Embryonic facial prominence (tissue), 1 donor: Measurements from ENCODE around the gene SPRTN.

Source experiments
- DNase-seq: peaks from one replicate; pipeline ENCODE4 v3.0.0-alpha.2; 2016; ENCODE audit errors: extremely low spot score

The SPRTN gene

DNA sequence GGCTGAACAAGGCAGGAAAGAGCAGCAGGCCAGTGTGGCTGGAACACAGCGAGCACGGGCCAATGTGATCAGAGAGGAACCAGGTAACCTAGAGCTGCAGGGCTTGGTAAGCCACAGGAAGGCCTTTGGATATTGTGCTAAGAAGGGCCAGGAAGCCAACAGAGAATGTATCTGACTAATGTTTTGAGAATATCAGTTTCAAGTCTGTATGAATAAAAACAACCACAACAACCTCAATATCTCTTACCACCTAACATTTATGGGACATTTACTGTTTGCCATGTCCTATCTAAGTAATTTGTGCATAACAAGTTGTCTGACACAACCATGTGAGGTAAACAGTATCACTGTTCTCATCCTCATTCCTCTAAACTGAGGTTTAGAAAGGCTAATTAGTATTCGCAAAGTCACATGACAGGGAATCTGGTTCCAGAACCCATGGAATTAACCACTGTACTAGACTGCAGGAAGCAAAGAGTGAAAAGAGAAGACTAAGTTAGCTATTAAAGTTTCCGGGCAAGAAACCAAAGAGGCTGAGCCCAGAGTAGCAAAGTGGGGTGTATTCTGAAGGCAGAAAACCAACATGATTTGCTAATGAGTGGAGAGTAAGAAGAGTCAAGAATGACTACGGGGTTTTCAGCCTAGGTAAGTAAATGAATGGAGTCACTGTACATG lies 38.9 kb downstream of the SPRTN start:
- DNase-seq = no peak

GRCh38 chr1:231381729-231382128 lies 43.6 kb downstream of the SPRTN start:
- DNase-seq = no peak

GRCh38 chr1:231382426-231382825 lies 44.3 kb downstream of the SPRTN start:
- no peak for DNase-seq

- no peak for DNase-seq
Measured at GRCh38 chr1:231383159-231383860, 45.2 kb downstream of the SPRTN start.

- no peak for DNase-seq
Measured at GRCh38 chr1:231384696-231385415, 46.8 kb downstream of the SPRTN start.

GRCh38 chr1:231385416-231385748 lies 47.3 kb downstream of the SPRTN start:
- DNase-seq = no peak

DNA sequence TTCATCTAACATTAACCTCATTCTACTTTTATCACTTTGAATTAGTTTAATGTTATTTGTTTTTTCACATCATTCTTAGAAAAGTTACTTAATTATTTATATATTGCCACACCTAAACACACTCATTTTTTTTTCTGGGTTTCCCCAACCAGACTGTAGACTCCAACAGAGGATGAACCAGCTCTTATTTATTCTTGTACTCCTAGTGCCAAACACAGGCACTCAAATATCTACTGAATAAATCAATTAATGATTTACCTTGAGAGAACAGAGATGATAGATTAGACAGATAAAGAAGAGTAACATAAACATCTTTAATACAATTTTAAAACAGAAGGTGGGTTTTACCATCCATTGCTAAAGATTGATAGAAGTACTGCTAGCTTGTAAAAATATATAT lies 48.4 kb downstream of the SPRTN start:
- DNase-seq = no peak

DNA sequence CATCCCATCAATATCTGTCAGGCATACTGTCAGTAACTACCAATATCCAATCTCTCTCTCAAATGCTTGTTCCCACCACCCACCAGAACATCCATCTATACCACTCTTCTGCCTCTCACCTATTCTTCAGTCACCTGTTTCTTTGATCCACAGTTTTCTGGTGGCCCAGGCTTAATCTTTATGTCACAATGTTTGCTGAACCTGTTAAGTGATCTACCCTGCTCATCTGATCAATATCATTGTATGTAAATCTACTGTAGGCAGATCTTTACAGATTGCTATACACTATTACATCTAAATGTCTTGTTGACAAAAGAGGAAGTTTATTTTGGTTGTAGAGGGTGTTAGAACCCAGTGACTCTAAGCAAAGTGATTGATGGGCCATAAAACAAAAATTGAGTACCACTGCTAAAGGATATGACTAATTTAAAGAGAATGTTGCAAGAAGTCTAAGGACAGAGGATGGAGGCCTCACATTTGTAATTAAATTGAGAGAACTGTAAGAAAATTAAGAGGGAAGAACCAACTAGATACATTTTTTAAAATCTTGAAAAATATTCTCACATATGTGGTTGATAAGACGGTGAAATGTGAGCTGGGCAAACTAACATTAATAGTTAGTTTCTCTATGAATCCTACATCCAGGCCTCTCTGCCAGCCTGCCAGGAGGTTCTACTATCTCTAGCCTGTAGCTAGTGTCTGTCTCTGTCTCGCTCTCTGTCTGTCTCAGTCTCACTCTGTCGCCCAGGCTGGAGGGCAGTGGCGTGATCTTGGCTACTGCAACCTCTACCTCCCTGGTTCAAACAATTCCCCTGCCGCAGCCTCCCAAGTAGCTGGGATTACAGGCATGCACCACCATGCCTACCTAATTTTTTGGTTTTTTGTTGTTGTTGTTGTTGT lies 49.9 kb downstream of the SPRTN start:
- no peak for DNase-seq

DNA sequence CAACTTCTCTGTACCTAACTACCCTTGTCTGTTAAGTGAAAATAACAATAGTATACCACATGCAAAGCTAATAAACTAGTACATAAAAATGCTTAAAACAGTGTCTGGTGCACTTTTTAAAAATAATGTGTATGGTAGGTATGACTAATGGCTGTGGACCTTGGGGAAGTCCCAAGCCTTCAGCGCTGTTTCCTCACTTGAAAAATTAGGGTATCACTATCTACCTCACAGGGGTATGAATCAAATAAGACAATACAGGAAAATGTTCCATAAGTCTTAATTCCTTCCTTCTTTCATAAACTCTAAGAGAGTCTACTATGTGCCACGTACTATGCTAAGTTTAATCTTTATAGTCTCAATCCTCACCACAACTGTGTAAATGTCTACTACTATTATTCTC lies 52.0 kb downstream of the SPRTN start:
- DNase-seq = no peak

DNA sequence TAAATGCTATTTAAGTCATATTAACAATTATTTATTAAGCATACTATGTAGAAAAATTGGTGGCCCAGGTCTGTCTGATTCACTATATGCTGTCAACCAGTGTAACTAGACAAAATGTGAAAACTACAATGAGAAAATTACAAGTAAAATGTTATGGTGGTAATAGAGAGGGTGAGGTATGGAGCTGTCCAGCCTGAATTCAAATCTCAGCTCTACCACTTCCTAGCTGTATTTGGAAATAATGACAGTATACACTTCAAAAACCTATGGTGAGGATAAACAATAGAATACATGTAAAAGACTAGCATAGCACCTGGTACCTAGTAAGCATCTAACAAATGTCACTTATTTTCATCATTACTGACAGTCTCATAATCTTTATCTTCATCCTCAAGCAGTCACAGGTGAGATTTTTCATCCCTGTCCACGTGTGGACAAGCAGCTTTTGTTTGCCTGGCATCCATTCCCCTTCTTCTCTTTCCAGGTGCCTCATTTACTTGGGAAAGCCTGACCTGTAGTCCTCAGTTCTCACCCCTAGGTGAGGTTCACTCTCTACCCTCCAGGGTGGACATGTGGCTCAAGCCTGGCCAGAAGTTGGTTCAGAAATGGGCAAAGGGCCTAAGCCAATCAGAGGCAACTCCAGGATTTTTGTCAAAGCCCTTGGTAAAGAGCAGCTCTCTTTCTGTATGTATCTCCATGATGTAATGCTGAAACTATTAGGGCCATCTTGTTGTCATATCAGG lies 54.5 kb downstream of the SPRTN start:
- DNase-seq = no peak

GRCh38 chr1:231393668-231394067 lies 55.6 kb downstream of the SPRTN start:
- no peak for DNase-seq

DNA sequence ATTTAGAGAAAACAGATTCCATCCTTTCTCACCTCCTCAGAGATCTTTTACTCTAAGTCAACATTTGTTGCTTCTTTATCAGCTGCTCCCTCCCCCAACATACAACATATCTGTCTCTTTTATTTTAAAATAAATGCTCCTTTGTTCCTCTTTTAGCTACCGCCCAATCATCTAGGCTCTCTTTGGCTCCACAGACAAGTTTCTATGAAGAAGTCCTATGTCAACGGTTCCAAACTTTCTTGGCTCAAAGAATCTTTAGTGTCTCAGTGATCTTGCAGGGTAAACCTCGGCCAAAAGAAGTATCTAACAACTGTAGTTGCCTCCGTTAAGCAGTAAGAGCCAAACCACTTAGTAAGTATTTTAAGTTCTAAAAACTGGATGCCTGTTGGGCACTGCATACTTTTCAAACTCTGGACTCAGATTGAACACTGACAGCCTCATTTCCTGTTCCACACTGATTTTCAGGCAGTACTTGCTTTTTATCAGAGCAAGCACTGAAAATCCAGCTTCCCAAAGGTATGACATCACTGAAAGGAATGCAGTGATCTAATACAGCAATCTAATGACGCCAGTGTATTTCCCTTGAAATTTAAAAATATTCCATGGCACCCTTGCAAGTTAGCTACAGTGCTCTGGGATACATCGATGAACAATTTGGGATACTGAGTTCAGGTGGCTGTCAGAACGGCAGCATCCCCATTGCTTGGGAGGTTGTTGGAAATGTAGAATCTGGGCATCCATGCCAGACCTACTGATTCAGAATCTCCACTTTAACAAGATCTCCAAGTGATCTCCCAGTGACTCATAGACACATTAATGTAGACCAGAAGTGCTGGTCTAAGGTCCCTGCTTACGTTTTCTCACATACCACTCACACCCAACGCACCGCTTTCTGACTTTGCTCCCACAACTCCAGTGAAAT lies 57.2 kb downstream of the SPRTN start:
- DNase-seq = peak; percentile 36

DNA sequence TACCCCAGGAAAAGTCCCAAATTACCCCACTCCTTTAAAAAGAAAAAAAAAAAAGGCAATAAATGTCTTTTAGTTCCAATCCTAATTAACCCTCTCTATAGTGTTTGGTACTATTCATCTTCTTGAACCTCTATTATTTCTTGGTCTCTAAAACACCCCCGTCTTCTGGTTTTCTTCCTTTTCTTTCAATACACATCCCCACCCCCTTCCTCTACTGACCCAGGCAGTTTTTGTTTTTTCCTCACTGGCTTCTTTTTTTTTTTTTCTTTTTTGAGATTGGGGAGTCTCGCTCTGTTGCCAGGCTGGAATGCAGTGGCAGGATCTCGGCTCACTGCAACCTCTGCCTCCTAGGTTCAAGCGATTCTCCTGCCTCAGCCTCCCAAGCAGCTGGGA lies 57.9 kb downstream of the SPRTN start:
- no peak for DNase-seq

DNA sequence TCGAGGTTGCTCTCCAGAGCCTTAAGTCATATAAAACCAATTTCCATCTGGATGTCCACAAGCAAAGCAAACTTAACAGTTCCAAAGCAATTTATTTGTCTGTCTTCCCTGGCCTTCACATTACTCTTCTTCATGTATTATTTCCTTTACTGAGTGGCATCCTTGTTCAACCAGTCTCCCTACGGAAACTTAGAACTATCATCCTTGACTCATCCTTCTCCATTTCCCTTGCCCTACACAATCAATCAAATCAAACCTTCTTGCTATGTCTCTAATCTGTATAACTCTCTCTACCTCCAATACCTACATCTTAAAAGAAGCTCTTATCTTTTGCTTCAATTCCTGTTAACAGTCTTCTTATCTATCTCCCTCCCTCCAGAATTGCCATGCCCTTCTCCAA lies 58.5 kb downstream of the SPRTN start:
- no peak for DNase-seq

DNA sequence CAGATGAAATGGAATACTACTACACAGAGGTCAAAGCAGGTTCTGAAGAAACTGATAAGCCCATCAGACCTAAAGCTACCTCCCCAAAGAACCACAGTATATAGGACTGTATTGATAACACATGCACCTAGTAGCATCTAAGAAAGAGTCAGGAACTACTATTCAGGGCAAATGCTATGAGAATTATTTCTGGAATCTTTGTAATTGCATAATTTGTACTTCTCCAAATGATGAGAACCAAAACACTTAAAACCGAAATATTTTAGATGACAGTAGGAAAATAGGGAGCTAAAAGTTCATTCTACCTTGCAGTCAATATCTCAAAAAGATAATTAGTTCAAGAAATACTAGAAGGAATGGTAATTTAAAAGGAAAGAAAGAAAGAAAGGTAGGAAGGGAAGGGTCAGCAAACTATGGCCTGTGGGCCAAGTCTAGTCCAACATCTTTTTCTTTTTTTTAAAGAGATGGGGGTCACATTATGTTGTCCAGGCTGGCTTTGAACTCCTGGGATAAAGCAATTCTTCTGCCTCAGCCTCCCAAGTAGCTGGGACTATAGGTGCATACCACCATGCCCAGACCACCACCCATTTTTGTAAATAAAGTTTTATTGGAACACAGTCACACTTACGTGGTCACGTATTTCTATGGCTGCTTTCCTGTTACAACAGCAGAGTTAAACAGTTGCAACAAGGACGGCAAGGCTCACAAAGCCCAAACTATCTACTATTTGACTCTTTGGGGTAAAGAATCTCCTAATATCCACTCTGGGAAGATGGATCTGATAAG lies 60.0 kb downstream of the SPRTN start:
- DNase-seq = no peak

- DNase-seq = no peak
Measured at GRCh38 chr1:231401478-231401877, 63.4 kb downstream of the SPRTN start.

DNA sequence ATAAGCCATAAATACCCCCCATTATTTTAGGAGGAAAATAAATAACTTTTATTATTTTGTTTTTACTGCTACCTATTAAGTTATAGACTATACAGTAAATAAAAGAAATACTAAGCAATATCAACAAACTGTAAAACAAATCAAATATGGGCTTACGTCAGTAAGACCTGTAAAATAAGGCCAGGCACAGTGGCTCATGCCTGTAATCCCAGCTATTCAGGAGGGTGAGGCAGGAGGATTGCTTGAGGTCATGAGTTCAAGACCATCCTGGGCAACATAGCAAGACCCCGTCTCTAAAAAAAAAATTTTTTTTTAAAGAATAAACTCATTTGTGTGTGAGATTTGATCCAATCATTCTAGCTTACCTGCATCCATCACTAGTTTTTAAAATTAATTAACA lies 66.2 kb downstream of the SPRTN start:
- no peak for DNase-seq
